Right atrium auricular region (tissue), 2 donors: ENCODE measurements around the gene PBOV1. TPM values are rescaled to one million over a fixed set of nuclear protein-coding genes. Genes with fewer than 3 reads are reported as not detected.

Experiments used
- DNase-seq: peaks from one replicate; pipeline ENCODE4 v3.0.0-alpha.2; 2019; ENCODE audit warnings: low spot score
- H3K27ac ChIP-seq, 2 donors: fragments of 200-600 bp; sonication (generic); 1 replicate in 1 of 2; 2 replicates in 1 of 2; pipeline ENCODE4 v1.5.1; 2016 to 2019
- H3K27me3 ChIP-seq, 2 donors: fragments of 200-600 bp; sonication (generic); one replicate each; pipeline versions ENCODE4 v1.5.1 to v1.6.0; 2017 to 2019
- H3K36me3 ChIP-seq: fragments of 200-600 bp; sonication (generic); one replicate; pipeline ENCODE4 v1.5.1; 2016
- H3K4me1 ChIP-seq, 2 donors: fragments of 200-600 bp; sonication (generic); one replicate each; pipeline versions ENCODE4 v1.5.1 to v1.6.0; 2017 to 2019
- H3K4me3 ChIP-seq, 2 donors: fragments of 200-600 bp; sonication (generic); 1 replicate in 1 of 2; 2 replicates in 1 of 2; pipeline ENCODE4 v1.5.1; 2017 to 2019; ENCODE audit warnings: mild to moderate bottlenecking in 1 of 2, moderate library complexity in 1 of 2
- H3K9me3 ChIP-seq, 2 donors: fragments of 200-600 bp; sonication (generic); one replicate each; pipeline ENCODE4 v1.5.1; 2019
- CTCF ChIP-seq, 2 donors: fragments of 200-600 bp; sonication (generic); IDR thresholded peaks; one replicate each; pipeline ENCODE4 v1.5.1; 2019; ENCODE audit warnings: antibody characterized with exemption in 2 of 2
- total RNA-seq, 2 donors: library from RNA; depleted of rRNA; stranded (reverse); fragments of >200 nt; gene quantifications; one replicate each; pipeline ENCODE4 v1.1.0, GENCODE V29; 2016

The PBOV1 gene
- total RNA-seq, 2 donors from 2014 or later, result not detected

- no peaks in the 10 kb centered on the region for H3K9me3 ChIP-seq
- TF ChIP-seq CTCF (IDR thresholded peaks at IDR 0.05), result no peak
- no peaks in the 10 kb centered on the region for H3K27me3 ChIP-seq
- H3K27ac ChIP-seq, result no peak overlapping the region
- no peaks in the 10 kb centered on the region for H3K4me1 ChIP-seq
- no peak for DNase-seq
- no peaks in the 10 kb centered on the region for H3K36me3 ChIP-seq
- H3K4me3 ChIP-seq, result no peak overlapping the region
These were observed 11.4 kb upstream of the PBOV1 start for GRCh38 chr6:138229663-138230179.

GRCh38 chr6:138229072-138229471 is 10.8 kb upstream of the PBOV1 start:
- TF ChIP-seq CTCF (IDR thresholded peaks at IDR 0.05), result no peak
- H3K27ac ChIP-seq, result no peak overlapping the region
- DNase-seq, result no peak
- no peaks in the 10 kb centered on the region for H3K9me3 ChIP-seq
- no peaks in the 10 kb centered on the region for H3K27me3 ChIP-seq
- no peaks in the 10 kb centered on the region for H3K36me3 ChIP-seq
- H3K4me3 ChIP-seq, result no peak overlapping the region
- no peaks in the 10 kb centered on the region for H3K4me1 ChIP-seq

GRCh38 chr6:138227316-138227781 is 9.1 kb upstream of the PBOV1 start:
- no peaks in the 10 kb centered on the region for H3K27me3 ChIP-seq
- H3K4me3 ChIP-seq, result no peak overlapping the region
- no peaks in the 10 kb centered on the region for H3K4me1 ChIP-seq
- no peak overlapping the region for H3K27ac ChIP-seq
- H3K9me3 ChIP-seq, result no peaks in the 10 kb centered on the region
- no peaks in the 10 kb centered on the region for H3K36me3 ChIP-seq
- no peak for DNase-seq
- no peak for TF ChIP-seq CTCF (IDR thresholded peaks at IDR 0.05)

- Histone ChIP-seq H3K4me1 (no peaks in the 10 kb centered on the region), H3K27me3 (no peaks in the 10 kb centered on the region), H3K4me3 (no peak overlapping the region), H3K27ac (no peak overlapping the region), H3K36me3 (no peaks in the 10 kb centered on the region), H3K9me3 (no peaks in the 10 kb centered on the region)
- no peak for DNase-seq
- TF ChIP-seq CTCF (IDR thresholded peaks at IDR 0.05), result no peak
These were observed 8.5 kb upstream of the PBOV1 start for GRCh38 chr6:138226700-138227315.

GRCh38 chr6:138225953-138226352 is 7.7 kb upstream of the PBOV1 start:
- Histone ChIP-seq H3K4me3 (no peak overlapping the region), H3K27ac (no peak overlapping the region), H3K4me1 (no peaks in the 10 kb centered on the region), H3K9me3 (no peaks in the 10 kb centered on the region), H3K27me3 (no peaks in the 10 kb centered on the region), H3K36me3 (no peaks in the 10 kb centered on the region)
- TF ChIP-seq CTCF (IDR thresholded peaks at IDR 0.05), result no peak
- no peak for DNase-seq
